Fibroblast of mammary gland (primary cell): ENCODE data around the gene TMEM208.
A peak's percentile ranks its signal among the peaks of the same experiment; 100 is the strongest.

Experiments used
- DNase-seq: peaks from one replicate; pipeline ENCODE4 v3.0.0-alpha.2; 2010; ENCODE audit warnings: low read depth
- H3K4me3 ChIP-seq: 2 replicates; pipeline ENCODE4 v1.5.1; 2011; ENCODE audit warnings: low read depth, mild to moderate bottlenecking, low read length, moderate library complexity; ENCODE audit not compliant: control insufficient read depth
- CTCF ChIP-seq: conservative IDR thresholded peaks from 2 replicates; pipeline ENCODE4 v1.5.1; 2011; ENCODE audit warnings: low read depth, low read length, inconsistent platforms; ENCODE audit not compliant: control insufficient read depth, insufficient read depth

TMEM208 gene

GRCh38 chr16:67252609-67253497, 25.9 kb downstream of the TMEM208 start:
- no peak for DNase-seq

GRCh38 chr16:67254801-67255552, 28.0 kb downstream of the TMEM208 start:
- no peak for DNase-seq
- no peak overlapping the region for H3K4me3 ChIP-seq
- no peak for TF ChIP-seq CTCF

More at GRCh38 chr16:67252609-67253497, 25.9 kb downstream of the TMEM208 start:
- TF ChIP-seq CTCF, result no peak
- H3K4me3 ChIP-seq, result no peak overlapping the region

GRCh38 chr16:67255553-67256221, 28.8 kb downstream of the TMEM208 start:
- H3K4me3 ChIP-seq, result no peak overlapping the region
- no peak for TF ChIP-seq CTCF
- no peak for DNase-seq

GRCh38 chr16:67256701-67257230, 29.8 kb downstream of the TMEM208 start:
- TF ChIP-seq CTCF, result no peak
- no peak for DNase-seq
- no peak overlapping the region for H3K4me3 ChIP-seq

GRCh38 chr16:67257486-67258160, 30.7 kb downstream of the TMEM208 start:
- no peak overlapping the region for H3K4me3 ChIP-seq
- DNase-seq, result peak; percentile 52

More at GRCh38 chr16:67257486-67258160, 30.7 kb downstream of the TMEM208 start:
- TF ChIP-seq CTCF, result no peak
